Lung (tissue), 12 donors: ENCODE data around the gene ADK. TPM values are rescaled to one million over a fixed set of nuclear protein-coding genes. Genes with fewer than 3 reads are reported as not detected.

Source experiments
- ATAC-seq: fragments of 200-7000 bp; cut with Tn5 transposase; one replicate; pipeline ENCODE4 v1.9.1; 2020; ENCODE audit warnings: moderate number of reproducible peaks; ENCODE audit not compliant: insufficient read depth, low FRiP score
- DNase-seq, 3 donors: peaks; one replicate each; pipeline ENCODE4 v3.0.0-alpha.2; 2013 to 2017
- H3K27ac ChIP-seq, 2 donors: one replicate each; pipeline ENCODE4 v1.5.1; 2013; ENCODE audit warnings: mild to moderate bottlenecking in 2 of 2, moderate library complexity in 2 of 2, control low read depth in 1 of 2, inconsistent platforms in 1 of 2, low read depth in 1 of 2, low read length in 1 of 2
- H3K27me3 ChIP-seq, 3 donors: one replicate each; pipeline ENCODE4 v1.5.1; 2013; ENCODE audit warnings: low read length in 2 of 3; ENCODE audit not compliant: control insufficient read depth in 3 of 3, insufficient read depth in 3 of 3
- H3K36me3 ChIP-seq, 4 donors: one replicate each; pipeline ENCODE4 v1.5.1; 2013; ENCODE audit warnings: low read length in 4 of 4, mild to moderate bottlenecking in 1 of 4, moderate library complexity in 1 of 4; ENCODE audit not compliant: control insufficient read depth in 4 of 4, insufficient read depth in 4 of 4
- H3K4me1 ChIP-seq, 5 donors: one replicate each; pipeline ENCODE4 v1.5.1; 2013; ENCODE audit warnings: low read length in 5 of 5, mild to moderate bottlenecking in 2 of 5, moderate library complexity in 1 of 5; ENCODE audit not compliant: control insufficient read depth in 5 of 5, insufficient read depth in 5 of 5
- H3K4me3 ChIP-seq: one replicate; pipeline ENCODE4 v1.5.1; 2013; ENCODE audit warnings: mild to moderate bottlenecking, control low read depth, moderate library complexity
- H3K9ac ChIP-seq, 2 donors: one replicate each; pipeline ENCODE4 v1.5.1; 2013; ENCODE audit warnings: low read length in 2 of 2, control low read depth in 1 of 2; ENCODE audit not compliant: insufficient read depth in 1 of 2
- H3K9me3 ChIP-seq, 4 donors: one replicate each; pipeline ENCODE4 v1.5.1; 2013; ENCODE audit warnings: low read length in 3 of 4, mild to moderate bottlenecking in 1 of 4, moderate library complexity in 1 of 4; ENCODE audit not compliant: control insufficient read depth in 4 of 4, insufficient read depth in 3 of 4
- WGBS, 2 donors: extraction: QIAGEN DNeasy Blood & Tissue Kit; methylation state at CpG; one replicate each; pipeline ENCODE4 v1.1.7; 2013; 5-methylcytosine and 5-hydroxymethylcytosine counted together
- polyA plus RNA-seq, 2 donors: library from polyadenylated mRNA; stranded (reverse); fragments of 200-250 nt; gene quantifications; one replicate each; pipeline ENCODE4 v1.2.1, GENCODE V29; 2013
- total RNA-seq, 2 donors: library from RNA; depleted of rRNA in 1 of 2; stranded (reverse); fragments of >200 nt in 1 of 2; gene quantifications; one replicate each; pipeline ENCODE4 v1.2.1, GENCODE V29; 2014 to 2021
- TF ChIP-seq, protein P1 (sequence below): IDR thresholded peaks from 2 replicates; pipeline ENCODE4 v1.5.1; 2012; ENCODE audit warnings: mild to moderate bottlenecking; ENCODE audit errors: control extremely low read depth, extremely low read depth
- donor health status: control.
- donor health status: control.
- donor health status: Bipolar disorder and iron deficiency.
- donor health status: healthy.
- donor health status: DM: yes; HTN: yes; CAD: no.

The ADK gene
- total and polyA plus RNA-seq, 4 donors: 31.6 to 82.3 (median 42.9) TPM

DNA sequence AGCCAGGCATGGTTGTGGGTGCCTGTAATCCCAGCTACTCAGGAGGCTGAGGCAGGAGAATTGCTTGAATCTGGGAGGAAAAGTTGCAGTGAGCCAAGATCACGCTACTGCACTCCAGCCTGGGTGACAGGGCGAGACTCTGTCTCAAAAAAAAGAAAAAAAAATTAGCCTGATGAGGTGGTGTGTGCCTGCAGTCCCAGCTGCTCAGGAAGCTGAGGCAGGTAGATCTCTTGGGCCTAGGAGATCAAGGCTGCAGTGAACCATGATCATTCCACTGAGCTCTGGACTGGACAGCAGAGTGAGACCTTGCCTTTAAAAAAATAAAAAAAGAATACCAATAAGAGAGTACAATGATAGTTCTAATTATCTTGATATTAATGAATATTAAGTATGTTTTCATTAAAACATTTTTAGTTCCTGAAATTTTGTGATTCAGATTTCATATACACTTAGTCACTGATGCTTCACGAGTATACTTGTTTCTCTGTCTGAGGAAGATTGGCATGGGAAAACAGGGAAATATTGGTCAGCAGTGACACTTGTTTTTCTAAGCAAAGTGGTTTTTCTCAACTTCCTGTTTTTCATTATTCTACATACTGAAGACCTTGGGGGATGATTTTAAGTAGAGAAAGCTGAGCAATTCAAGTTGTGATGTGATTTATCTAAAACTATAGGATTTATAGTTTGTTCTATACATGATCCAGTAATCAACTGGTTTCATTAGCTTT lies 76.8 kb downstream of the ADK start:
- Histone ChIP-seq H3K36me3 (no peaks in the 10 kb centered on the region), H3K9me3 (no peaks in the 10 kb centered on the region), H3K27me3 (no peaks in the 10 kb centered on the region), H3K9ac (no peak overlapping the region), H3K4me3 (no peak overlapping the region), H3K27ac (no peak overlapping the region), H3K4me1 (no peaks in the 10 kb centered on the region)
- no peak for ATAC-seq
- TF ChIP-seq, protein P1, sequence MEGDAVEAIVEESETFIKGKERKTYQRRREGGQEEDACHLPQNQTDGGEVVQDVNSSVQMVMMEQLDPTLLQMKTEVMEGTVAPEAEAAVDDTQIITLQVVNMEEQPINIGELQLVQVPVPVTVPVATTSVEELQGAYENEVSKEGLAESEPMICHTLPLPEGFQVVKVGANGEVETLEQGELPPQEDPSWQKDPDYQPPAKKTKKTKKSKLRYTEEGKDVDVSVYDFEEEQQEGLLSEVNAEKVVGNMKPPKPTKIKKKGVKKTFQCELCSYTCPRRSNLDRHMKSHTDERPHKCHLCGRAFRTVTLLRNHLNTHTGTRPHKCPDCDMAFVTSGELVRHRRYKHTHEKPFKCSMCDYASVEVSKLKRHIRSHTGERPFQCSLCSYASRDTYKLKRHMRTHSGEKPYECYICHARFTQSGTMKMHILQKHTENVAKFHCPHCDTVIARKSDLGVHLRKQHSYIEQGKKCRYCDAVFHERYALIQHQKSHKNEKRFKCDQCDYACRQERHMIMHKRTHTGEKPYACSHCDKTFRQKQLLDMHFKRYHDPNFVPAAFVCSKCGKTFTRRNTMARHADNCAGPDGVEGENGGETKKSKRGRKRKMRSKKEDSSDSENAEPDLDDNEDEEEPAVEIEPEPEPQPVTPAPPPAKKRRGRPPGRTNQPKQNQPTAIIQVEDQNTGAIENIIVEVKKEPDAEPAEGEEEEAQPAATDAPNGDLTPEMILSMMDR: no peak
- DNase-seq: peak in 1 of 3 donors; percentile 17
- WGBS, 2 donors: 65 to 66% methylated on average over 3 of the region's 3 CpGs

DNA sequence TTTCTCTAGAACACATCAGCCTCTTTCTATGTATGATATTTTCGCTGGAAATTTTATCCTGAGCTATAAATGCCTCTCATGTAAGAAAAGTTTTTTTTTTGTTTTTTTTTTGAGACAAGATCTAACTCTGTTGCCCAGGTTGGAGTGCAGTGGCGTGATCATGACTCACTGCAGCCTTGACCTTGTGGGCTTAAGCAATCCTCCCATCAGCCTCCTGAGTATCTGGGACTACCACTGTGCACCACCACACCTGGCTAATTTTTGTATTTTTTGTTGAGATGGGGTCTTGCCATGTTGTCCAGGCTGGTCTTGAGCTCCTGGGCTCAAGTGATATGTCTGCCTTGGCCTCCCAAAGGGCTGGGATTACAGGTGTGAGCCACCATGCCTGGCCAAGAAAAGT lies 80.4 kb downstream of the ADK start:
- ATAC-seq (no peak), DNase-seq (no peak)
- Histone ChIP-seq H3K9me3 (no peaks in the 10 kb centered on the region), H3K4me1 (no peaks in the 10 kb centered on the region), H3K9ac (no peak overlapping the region), H3K4me3 (no peak overlapping the region), H3K36me3 (no peaks in the 10 kb centered on the region), H3K27me3 (no peaks in the 10 kb centered on the region), H3K27ac (no peak overlapping the region)
- 91 to 93% methylated on average over 2 of the region's 2 CpGs for WGBS, 2 donors
- TF ChIP-seq, protein P1: no peak

DNA sequence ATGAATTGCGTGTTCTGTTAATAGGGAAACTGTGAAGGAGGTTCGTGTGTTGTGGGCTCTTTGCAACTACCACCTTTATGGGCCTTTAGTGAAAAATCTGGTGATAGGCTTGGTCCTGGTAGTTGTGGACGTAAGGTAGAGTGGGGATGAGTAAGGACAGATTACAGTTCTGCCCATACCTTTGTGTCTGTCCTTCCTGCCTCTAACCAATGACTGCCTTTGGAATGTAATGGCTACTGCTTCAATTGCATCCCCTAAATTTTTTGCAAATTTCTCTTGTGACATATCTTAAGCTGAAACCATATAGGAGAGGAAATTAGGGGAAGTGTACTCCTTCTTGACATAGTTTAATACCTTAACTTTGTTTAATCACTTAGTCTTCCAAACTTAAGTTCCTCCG lies 82.3 kb downstream of the ADK start:
- 93% methylated on average over 4 of the region's 4 CpGs for WGBS, 2 donors
- TF ChIP-seq, protein P1: no peak
- H3K4me3 ChIP-seq: no peak overlapping the region
- DNase-seq (no peak), ATAC-seq (no peak)
- H3K27ac ChIP-seq: no peak overlapping the region
- peaks cover 0 to 3% (median 0%) of the 10 kb centered on the region in 5 donors for H3K4me1 ChIP-seq
- no peaks in the 10 kb centered on the region for H3K9me3 ChIP-seq
- no peak overlapping the region for H3K9ac ChIP-seq
- H3K36me3 ChIP-seq: no peaks in the 10 kb centered on the region
- no peaks in the 10 kb centered on the region for H3K27me3 ChIP-seq

GRCh38 chr10:74234569-74234968 lies 83.5 kb downstream of the ADK start:
- H3K9ac ChIP-seq: no peak overlapping the region
- H3K36me3 ChIP-seq: no peaks in the 10 kb centered on the region
- DNase-seq (no peak), ATAC-seq (no peak)
- 87 to 94% methylated on average over 1 of the region's 1 CpG for WGBS, 2 donors
- H3K4me1 ChIP-seq: peaks cover 0 to 4% (median 2%) of the 10 kb centered on the region in 5 donors
- H3K27ac ChIP-seq: no peak overlapping the region
- H3K9me3 ChIP-seq: no peaks in the 10 kb centered on the region
- TF ChIP-seq, protein P1: no peak
- H3K27me3 ChIP-seq: no peaks in the 10 kb centered on the region
- H3K4me3 ChIP-seq: no peak overlapping the region
